MM.1S (cell line): Measurements from ENCODE around the gene TTLL10.

ENCODE experiments used
- EZH2phosphoT487 ChIP-seq: fragments of 300-600 bp; sonication (generic); IDR thresholded peaks from 2 replicates; pipeline ENCODE4 v1.6.1; 2018; ENCODE audit warnings: antibody characterized with exemption, low read length
- TF ChIP-seq, protein P1 (sequence below): fragments of 300-600 bp; sonication (generic); IDR thresholded peaks from 2 replicates; pipeline ENCODE4 v1.5.1; 2016; ENCODE audit warnings: antibody characterized with exemption, low read length, mixed read lengths

DNA sequence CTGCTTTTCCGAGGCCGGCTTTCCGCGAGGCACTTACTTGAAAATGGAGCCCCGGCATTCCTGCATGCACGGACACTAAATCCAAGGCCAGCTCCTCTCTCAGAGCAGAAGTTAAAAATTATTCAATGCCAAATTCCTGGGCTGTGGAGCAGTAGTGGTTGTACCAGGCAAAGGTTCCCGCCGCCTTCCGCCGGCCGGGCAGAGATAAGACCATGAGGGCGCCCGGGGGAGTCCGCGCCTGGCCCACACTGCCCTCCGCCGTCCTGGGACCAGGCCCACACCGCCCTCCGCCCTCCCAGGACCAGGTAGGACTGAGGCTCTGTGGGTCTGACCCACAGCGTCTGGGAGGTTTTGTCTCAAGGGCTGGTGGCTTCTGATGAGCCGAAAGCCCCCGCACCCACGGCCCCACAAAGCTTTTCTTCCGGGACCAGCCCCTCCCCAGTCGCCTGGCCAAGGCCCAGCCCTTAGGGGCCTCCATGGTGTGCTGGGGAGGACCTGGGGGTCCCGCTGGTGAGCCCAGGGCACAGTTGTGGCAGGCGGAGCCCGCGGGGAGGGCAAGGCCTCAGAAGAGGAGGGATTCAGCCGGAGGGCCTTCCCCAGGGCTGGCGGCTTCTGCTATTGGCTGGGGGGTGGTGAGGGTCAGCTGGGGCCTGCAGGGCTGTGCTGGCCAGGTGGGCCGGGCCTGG, 45.1 kb upstream of the TTLL10 start:
- TF ChIP-seq, protein P1, sequence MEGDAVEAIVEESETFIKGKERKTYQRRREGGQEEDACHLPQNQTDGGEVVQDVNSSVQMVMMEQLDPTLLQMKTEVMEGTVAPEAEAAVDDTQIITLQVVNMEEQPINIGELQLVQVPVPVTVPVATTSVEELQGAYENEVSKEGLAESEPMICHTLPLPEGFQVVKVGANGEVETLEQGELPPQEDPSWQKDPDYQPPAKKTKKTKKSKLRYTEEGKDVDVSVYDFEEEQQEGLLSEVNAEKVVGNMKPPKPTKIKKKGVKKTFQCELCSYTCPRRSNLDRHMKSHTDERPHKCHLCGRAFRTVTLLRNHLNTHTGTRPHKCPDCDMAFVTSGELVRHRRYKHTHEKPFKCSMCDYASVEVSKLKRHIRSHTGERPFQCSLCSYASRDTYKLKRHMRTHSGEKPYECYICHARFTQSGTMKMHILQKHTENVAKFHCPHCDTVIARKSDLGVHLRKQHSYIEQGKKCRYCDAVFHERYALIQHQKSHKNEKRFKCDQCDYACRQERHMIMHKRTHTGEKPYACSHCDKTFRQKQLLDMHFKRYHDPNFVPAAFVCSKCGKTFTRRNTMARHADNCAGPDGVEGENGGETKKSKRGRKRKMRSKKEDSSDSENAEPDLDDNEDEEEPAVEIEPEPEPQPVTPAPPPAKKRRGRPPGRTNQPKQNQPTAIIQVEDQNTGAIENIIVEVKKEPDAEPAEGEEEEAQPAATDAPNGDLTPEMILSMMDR, result no peak
- TF ChIP-seq EZH2phosphoT487, result no peak
